Liver (tissue), 9 donors: ENCODE results near the gene RFFL. TPM values are rescaled to one million over a fixed set of nuclear protein-coding genes. Genes with fewer than 3 reads are reported as not detected.

Experiments
- DNase-seq: peaks from one replicate; pipeline ENCODE4 v3.0.0-alpha.2; 2017; ENCODE audit warnings: low spot score
- H3K27ac ChIP-seq, 2 donors: one replicate each; pipeline ENCODE4 v1.7.0; 2013; ENCODE audit warnings: inconsistent platforms in 2 of 2, low read length in 2 of 2, control low read depth in 1 of 2, low read depth in 1 of 2, mild to moderate bottlenecking in 1 of 2
- H3K27me3 ChIP-seq, 4 donors: one replicate each; pipeline versions ENCODE4 v1.6.1 to v1.7.0; 2013; ENCODE audit warnings: low read length in 3 of 4, inconsistent platforms in 1 of 4, mild to moderate bottlenecking in 1 of 4, moderate library complexity in 1 of 4; ENCODE audit not compliant: control insufficient read depth in 4 of 4, insufficient read depth in 4 of 4
- H3K36me3 ChIP-seq, 4 donors: one replicate each; pipeline versions ENCODE4 v1.6.1 to v1.7.0; 2013; ENCODE audit warnings: low read length in 3 of 4, mild to moderate bottlenecking in 3 of 4, low read depth in 1 of 4, moderate library complexity in 1 of 4; ENCODE audit not compliant: control insufficient read depth in 4 of 4, insufficient read depth in 3 of 4
- H3K4me1 ChIP-seq, 4 donors: one replicate each; pipeline versions ENCODE4 v1.6.1 to v1.7.0; 2013; ENCODE audit warnings: low read length in 3 of 4, mild to moderate bottlenecking in 3 of 4, moderate library complexity in 1 of 4; ENCODE audit not compliant: control insufficient read depth in 4 of 4, insufficient read depth in 4 of 4
- H3K4me3 ChIP-seq, 3 donors: one replicate each; pipeline versions ENCODE4 v1.6.1 to v1.7.0; 2013; ENCODE audit warnings: low read length in 3 of 3, control low read depth in 1 of 3, low read depth in 1 of 3, mild to moderate bottlenecking in 1 of 3
- H3K9ac ChIP-seq, 2 donors: one replicate each; pipeline ENCODE4 v1.7.0; 2013; ENCODE audit warnings: low read length in 2 of 2, mild to moderate bottlenecking in 2 of 2, moderate library complexity in 2 of 2, control low read depth in 1 of 2, low read depth in 1 of 2
- H3K9me3 ChIP-seq, 4 donors: one replicate each; pipeline versions ENCODE4 v1.6.1 to v1.7.0; 2013; ENCODE audit warnings: low read length in 3 of 4; ENCODE audit not compliant: control insufficient read depth in 4 of 4
- CTCF ChIP-seq: fragments of 150-350 bp; IDR thresholded peaks from 2 replicates; pipeline ENCODE4 v1.5.1; 2017; ENCODE audit warnings: improper control_type of control experiment, low read depth, low read length; ENCODE audit not compliant: missing input control
- FOXA1 ChIP-seq: IDR thresholded peaks from 2 replicates; pipeline ENCODE4 v1.6.1; 2016; ENCODE audit warnings: antibody characterized with exemption
- FOXA2 ChIP-seq: IDR thresholded peaks from 2 replicates; pipeline ENCODE4 v1.6.1; 2016; ENCODE audit warnings: antibody characterized with exemption
- GABPA ChIP-seq, 2 donors: IDR thresholded peaks in 1 of 2; conservative IDR thresholded peaks in 1 of 2; 2 replicates each; pipeline ENCODE4 v1.6.1; 2016; ENCODE audit warnings: antibody characterized with exemption in 2 of 2, mild to moderate bottlenecking in 1 of 2, moderate library complexity in 1 of 2
- HNF4A ChIP-seq, 2 donors: conservative IDR thresholded peaks; 2 replicates each; pipeline ENCODE4 v1.6.1; 2016; ENCODE audit warnings: antibody characterized with exemption in 2 of 2, mild to moderate bottlenecking in 2 of 2
- HNF4G ChIP-seq: IDR thresholded peaks from 2 replicates; pipeline ENCODE4 v1.6.1; 2016; ENCODE audit warnings: antibody characterized with exemption
- JUND ChIP-seq, 2 donors: IDR thresholded peaks; 2 replicates each; pipeline ENCODE4 v1.6.1; 2016; ENCODE audit warnings: antibody characterized with exemption in 2 of 2
- MAX ChIP-seq: IDR thresholded peaks from 2 replicates; pipeline ENCODE4 v1.6.1; 2016; ENCODE audit warnings: antibody characterized with exemption
- NR2F2 ChIP-seq: IDR thresholded peaks from 2 replicates; pipeline ENCODE4 v1.6.1; 2016; ENCODE audit warnings: antibody characterized with exemption
- RAD21 ChIP-seq, 2 donors: IDR thresholded peaks; 2 replicates each; pipeline ENCODE4 v1.6.1; 2016; ENCODE audit warnings: antibody characterized with exemption in 2 of 2, mild to moderate bottlenecking in 2 of 2
- SP1 ChIP-seq: IDR thresholded peaks from 2 replicates; pipeline ENCODE4 v1.6.1; 2018; ENCODE audit warnings: antibody characterized with exemption, mild to moderate bottlenecking
- TAF1 ChIP-seq: conservative IDR thresholded peaks from 2 replicates; pipeline ENCODE4 v1.6.1; 2016; ENCODE audit warnings: antibody characterized with exemption, mild to moderate bottlenecking
- YY1 ChIP-seq: IDR thresholded peaks from 2 replicates; pipeline ENCODE4 v1.6.1; 2016; ENCODE audit warnings: antibody characterized with exemption, mild to moderate bottlenecking
- WGBS: extraction: QIAGEN DNeasy Blood & Tissue Kit; methylation state at CpG from one replicate; pipeline ENCODE4 v1.1.7; 2013; 5-methylcytosine and 5-hydroxymethylcytosine counted together
- polyA plus RNA-seq, 2 donors: library from polyadenylated mRNA; stranded (reverse) in 1 of 2; unstranded in 1 of 2; fragments of 200-250 nt in 1 of 2; fragments of >200 nt in 1 of 2; fragmentation: Nextera tagmentation in 1 of 2; extraction: Ambion mirVana in 1 of 2; gene quantifications; one replicate each; pipeline versions ENCODE4 v1.2.1 to v1.2.3, GENCODE V29; 2013 to 2015
- total RNA-seq, 2 donors: library from RNA; depleted of rRNA; stranded (reverse); fragments of >200 nt; gene quantifications; one replicate each; pipeline ENCODE4 v1.2.3, GENCODE V29; 2014
- TF ChIP-seq, protein P1 (sequence below): IDR thresholded peaks from 2 replicates; pipeline ENCODE4 v1.6.1; 2016; ENCODE audit warnings: antibody characterized with exemption
- donor health status: healthy.
- donor health status: healthy.
- donor health status: healthy.
- donor health status: healthy.
- donor health status: healthy.

Gene RFFL
- total and polyA plus RNA-seq, 4 donors, result 15.9 to 28.0 (median 22.0) TPM

DNA sequence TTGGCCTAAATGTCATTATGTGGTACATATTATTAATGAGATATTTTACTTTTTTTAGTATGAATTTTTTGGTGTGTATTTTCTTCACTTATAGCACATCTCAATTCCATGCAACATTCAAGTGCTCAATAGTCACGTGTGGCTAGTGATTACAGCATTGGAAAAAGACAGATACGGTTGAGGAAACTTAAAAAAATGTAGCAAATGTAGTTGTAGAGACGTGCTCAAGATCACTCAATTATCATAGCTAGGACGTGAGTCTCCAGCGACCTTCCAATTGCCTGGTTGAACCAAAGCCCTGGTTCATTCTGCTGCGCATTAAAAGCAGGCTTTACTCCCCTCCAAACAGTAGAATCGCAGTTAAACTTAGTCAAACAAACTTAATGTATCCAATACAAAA lies 84.4 kb downstream of the RFFL start (continued):
- TF ChIP-seq JUND (IDR thresholded peaks at IDR 0.05), result no peak
- TF ChIP-seq FOXA2, result no peak
- no peak for TF ChIP-seq HNF4G
- TF ChIP-seq NR2F2, result no peak

DNA sequence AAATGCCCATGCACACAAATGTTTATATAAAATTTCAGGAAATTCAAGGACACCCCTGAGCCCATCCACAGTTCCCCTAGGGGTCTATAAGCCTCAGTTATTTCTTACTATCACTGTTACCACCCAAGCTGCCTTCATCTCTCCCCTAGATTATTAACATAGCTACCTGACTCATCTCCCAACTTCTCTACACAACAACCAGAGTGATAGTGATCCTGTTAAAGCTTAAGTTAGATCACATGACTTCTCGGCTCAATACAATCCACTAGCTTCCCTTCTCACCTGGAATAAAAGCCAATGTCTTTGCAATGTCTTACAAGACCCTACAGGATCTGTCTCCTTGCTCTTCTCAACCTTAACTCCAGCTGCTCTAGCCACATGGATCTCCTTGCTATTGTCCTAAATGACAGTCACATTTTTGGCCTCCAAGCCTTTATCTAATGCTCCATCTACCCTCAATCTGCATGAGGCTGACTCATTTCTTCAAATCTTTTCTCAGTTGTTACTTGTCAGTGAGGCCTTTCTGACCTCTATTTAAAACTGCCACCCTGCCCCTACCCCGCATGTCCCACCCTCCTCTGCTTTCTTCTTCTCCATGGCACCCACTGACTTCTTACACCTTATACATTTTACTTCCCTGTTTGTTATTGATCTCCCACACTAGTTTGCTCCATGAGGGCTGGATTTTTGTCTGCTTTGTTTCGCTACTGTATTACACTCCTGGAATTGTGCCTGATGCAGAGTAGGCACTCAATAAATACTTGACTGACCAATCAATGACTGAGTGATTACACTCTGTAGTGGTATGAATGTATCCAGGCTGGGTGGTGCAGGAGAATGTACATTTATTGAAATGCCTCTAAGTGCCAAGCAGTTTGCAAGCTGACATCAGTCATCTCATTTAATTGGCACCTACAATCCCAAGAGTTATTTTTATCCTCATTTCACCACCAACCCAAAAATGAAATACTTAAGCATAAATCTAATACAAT lies 88.4 kb downstream of the RFFL start:
- no peak for DNase-seq
- TF ChIP-seq SP1 (no peak), TAF1 (no peak), YY1 (no peak), MAX (no peak), CTCF (no peak), GABPA (IDR thresholded peaks at IDR 0.05 in 1 of 2, conservative IDR thresholded peaks at IDR 0.05 in 1 of 2) (no peak), FOXA1 (no peak), RAD21 (IDR thresholded peaks at IDR 0.05) (no peak), HNF4G (no peak)
- H3K4me1 ChIP-seq, result peaks cover 0 to 5% (median 4%) of the 10 kb centered on the region in 4 donors
- H3K36me3 ChIP-seq, result no peaks in the 10 kb centered on the region
- H3K4me3 ChIP-seq, result no peak overlapping the region
- H3K27ac ChIP-seq, result no peak overlapping the region
- H3K9me3 ChIP-seq, result no peaks in the 10 kb centered on the region
- no peaks in the 10 kb centered on the region for H3K27me3 ChIP-seq
- H3K9ac ChIP-seq, result no peak overlapping the region
- 89% methylated on average over 3 of the region's 3 CpGs for WGBS

GRCh38 chr17:34974179-34974578 lies 89.3 kb downstream of the RFFL start:
- no peak for TF ChIP-seq RAD21 (IDR thresholded peaks at IDR 0.05)
- no peak for TF ChIP-seq YY1
- no peak for TF ChIP-seq HNF4G
- TF ChIP-seq, protein P1, sequence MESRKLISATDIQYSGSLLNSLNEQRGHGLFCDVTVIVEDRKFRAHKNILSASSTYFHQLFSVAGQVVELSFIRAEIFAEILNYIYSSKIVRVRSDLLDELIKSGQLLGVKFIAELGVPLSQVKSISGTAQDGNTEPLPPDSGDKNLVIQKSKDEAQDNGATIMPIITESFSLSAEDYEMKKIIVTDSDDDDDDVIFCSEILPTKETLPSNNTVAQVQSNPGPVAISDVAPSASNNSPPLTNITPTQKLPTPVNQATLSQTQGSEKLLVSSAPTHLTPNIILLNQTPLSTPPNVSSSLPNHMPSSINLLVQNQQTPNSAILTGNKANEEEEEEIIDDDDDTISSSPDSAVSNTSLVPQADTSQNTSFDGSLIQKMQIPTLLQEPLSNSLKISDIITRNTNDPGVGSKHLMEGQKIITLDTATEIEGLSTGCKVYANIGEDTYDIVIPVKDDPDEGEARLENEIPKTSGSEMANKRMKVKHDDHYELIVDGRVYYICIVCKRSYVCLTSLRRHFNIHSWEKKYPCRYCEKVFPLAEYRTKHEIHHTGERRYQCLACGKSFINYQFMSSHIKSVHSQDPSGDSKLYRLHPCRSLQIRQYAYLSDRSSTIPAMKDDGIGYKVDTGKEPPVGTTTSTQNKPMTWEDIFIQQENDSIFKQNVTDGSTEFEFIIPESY, result no peak
- no peak for TF ChIP-seq MAX
- TF ChIP-seq JUND (IDR thresholded peaks at IDR 0.05), result no peak
- TF ChIP-seq HNF4A (conservative IDR thresholded peaks at IDR 0.05), result no peak
- Histone ChIP-seq H3K36me3 (no peaks in the 10 kb centered on the region), H3K27me3 (no peaks in the 10 kb centered on the region), H3K9ac (no peak overlapping the region), H3K4me3 (no peak overlapping the region), H3K9me3 (no peaks in the 10 kb centered on the region), H3K27ac (no peak overlapping the region), H3K4me1 (no peaks in the 10 kb centered on the region)
- 52% methylated on average over 2 of the region's 2 CpGs for WGBS
- DNase-seq, result no peak
